ENCODE measurements around the gene AQP2. TPM values are rescaled to one million over a fixed set of nuclear protein-coding genes. Genes with fewer than 3 reads are reported as not detected.

The AQP2 gene
- total and polyA plus RNA-seq, 4 experiments from 2014 or later, result not detected

DNA sequence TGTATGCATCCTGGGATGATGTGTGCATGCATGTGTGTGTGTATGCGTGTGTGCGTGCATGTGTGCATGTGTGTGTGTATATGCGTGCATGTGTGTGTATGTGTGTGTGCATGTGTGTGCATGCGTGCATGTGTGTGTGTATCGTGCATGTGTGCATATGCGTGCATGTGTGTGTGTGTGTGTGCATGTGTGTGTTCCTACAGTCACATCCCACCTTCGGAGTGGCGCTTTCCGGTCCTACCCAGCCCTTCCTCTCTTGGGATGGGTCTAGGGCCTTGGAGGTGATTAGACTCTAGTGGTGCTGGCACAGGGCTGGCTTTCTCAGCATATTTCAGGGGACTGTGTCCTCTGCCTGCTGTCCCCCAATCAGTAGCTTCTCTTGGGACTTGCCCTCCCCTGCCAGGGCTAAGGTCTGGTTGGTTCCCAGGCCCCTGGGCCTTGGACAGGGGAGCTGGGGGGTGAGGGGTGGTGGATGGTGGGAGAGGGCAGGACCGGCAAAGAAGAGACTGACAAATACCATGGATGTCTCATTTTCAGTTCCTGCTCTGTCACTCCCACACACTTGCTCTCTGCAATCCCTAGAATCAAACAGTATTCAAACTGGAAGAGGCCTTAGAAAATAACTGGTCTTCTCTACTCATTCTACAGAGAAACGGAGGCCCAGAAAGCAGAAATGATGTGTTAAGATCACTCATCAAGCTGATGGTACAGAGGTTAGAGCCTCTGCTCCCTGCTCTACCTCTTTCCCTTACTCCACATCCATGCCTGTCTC lies 24.9 kb upstream of the AQP2 start:
- peaks cover 0 to 3% of the 10 kb centered on the region in 2 donors for H3K27me3 Mint-ChIP-seq
- peaks cover 0 to 3% (median 0%) of the 10 kb centered on the region in 4 donors for H3K4me1 Mint-ChIP-seq
- H3K4me3 ChIP-seq (ENCODE audit: low read length in 2 of 2), result no peak overlapping the region
- H3K4me3 Mint-ChIP-seq, result no peak overlapping the region
- intact Hi-C loops (cut with micrococcal nuclease), result no loop called here
- DNase-seq, result no peak
- H3K9me3 Mint-ChIP-seq, result no peaks in the 10 kb centered on the region
- POLR2A ChIA-PET (ENCODE audit: partially characterized antibody), result no interaction called here
- H3K36me3 ChIP-seq (ENCODE audit: insufficient read depth, low read length), result no peaks in the 10 kb centered on the region
- no peaks in the 10 kb centered on the region for H3K4me1 ChIP-seq (ENCODE audit: insufficient read depth, low read length)
- no peaks in the 10 kb centered on the region for H3K36me3 Mint-ChIP-seq
- no peaks in the 10 kb centered on the region for H3K27me3 ChIP-seq (ENCODE audit: insufficient read depth, low read length)
- no peaks in the 10 kb centered on the region for H3K9me3 ChIP-seq (ENCODE audit: control insufficient read depth in 1 of 2, low read length in 2 of 2)
- H3K27ac ChIP-seq (ENCODE audit: low read depth, low read length), result no peak overlapping the region
- CTCF ChIA-PET (ENCODE audit: partially characterized antibody), result interaction anchor here (0.7 to 1.1 kb wide), 2 partner anchors 20 to 63 kb away, joined by 3 to 4 read pairs; no protein-coding TSS in a partner anchor
- H3K27ac Mint-ChIP-seq, result peak overlapping the region in 1 of 7 donors; percentile 32

DNA sequence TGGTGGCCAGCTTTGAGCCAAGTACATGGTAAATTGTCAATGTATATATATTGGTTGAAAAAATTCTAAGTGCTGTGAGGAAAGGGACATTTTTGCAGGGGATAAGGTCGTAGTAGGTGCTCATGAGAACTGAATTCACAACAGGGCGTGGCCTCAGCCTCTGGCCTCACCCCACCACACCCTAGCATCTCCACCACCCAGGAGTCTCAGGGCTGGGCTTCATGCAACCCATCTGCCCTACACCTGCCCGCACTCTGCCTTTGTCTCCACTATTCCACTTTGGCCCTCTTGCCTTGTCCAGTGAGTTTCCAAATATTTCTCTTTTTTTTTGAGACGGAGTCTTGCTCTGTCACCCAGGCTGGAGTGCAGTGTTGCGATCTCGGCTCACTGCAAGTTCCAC lies 22.1 kb upstream of the AQP2 start:
- ChIA-PET POLR2A (ENCODE audit: partially characterized antibody) (no interaction called here), CTCF (ENCODE audit: partially characterized antibody) (interaction anchor here (0.8 to 2.0 kb wide), 3 partner anchors 17 to 38 kb away, joined by 3 to 13 read pairs (median 4); no protein-coding TSS in a partner anchor)
- Histone ChIP-seq H3K27me3 (ENCODE audit: insufficient read depth, low read length) (no peaks in the 10 kb centered on the region), H3K27ac (ENCODE audit: low read depth, low read length) (no peak overlapping the region), H3K4me3 (ENCODE audit: low read length in 2 of 2) (no peak overlapping the region), H3K36me3 (ENCODE audit: insufficient read depth, low read length) (no peaks in the 10 kb centered on the region), H3K9me3 (ENCODE audit: control insufficient read depth in 1 of 2, low read length in 2 of 2) (no peaks in the 10 kb centered on the region), H3K4me1 (ENCODE audit: insufficient read depth, low read length) (no peaks in the 10 kb centered on the region)
- no peaks in the 10 kb centered on the region for H3K9me3 Mint-ChIP-seq
- DNase-seq, result no peak
- no peak overlapping the region for H3K27ac Mint-ChIP-seq
- no peak overlapping the region for H3K4me3 Mint-ChIP-seq
- no peaks in the 10 kb centered on the region for H3K36me3 Mint-ChIP-seq
- H3K4me1 Mint-ChIP-seq, result no peaks in the 10 kb centered on the region
- peaks cover 0 to 3% of the 10 kb centered on the region in 2 donors for H3K27me3 Mint-ChIP-seq
- intact Hi-C loops (cut with micrococcal nuclease), result no loop called here

DNA sequence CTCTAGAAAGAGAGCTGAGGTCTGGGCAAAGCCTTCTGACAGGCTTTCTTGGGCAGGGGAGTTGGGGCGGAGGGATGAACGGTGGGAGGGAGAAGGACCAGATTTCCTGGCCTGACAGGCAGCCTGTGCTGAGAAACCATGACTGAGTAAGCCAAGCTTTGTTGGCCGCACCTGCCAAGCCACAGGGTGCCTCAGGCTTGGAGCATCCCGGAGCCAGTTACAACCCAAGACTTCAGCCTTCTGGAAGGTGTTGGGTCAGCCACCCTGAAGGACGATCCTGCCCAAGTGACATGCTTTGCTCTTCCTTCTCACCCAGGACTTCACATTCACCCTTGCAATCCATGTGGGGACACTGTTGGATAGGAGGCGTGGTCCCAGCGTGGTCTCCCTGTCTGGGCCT lies 21.0 kb upstream of the AQP2 start:
- intact Hi-C loops (cut with micrococcal nuclease), result no loop called here
- no peaks in the 10 kb centered on the region for H3K4me1 Mint-ChIP-seq

DNA sequence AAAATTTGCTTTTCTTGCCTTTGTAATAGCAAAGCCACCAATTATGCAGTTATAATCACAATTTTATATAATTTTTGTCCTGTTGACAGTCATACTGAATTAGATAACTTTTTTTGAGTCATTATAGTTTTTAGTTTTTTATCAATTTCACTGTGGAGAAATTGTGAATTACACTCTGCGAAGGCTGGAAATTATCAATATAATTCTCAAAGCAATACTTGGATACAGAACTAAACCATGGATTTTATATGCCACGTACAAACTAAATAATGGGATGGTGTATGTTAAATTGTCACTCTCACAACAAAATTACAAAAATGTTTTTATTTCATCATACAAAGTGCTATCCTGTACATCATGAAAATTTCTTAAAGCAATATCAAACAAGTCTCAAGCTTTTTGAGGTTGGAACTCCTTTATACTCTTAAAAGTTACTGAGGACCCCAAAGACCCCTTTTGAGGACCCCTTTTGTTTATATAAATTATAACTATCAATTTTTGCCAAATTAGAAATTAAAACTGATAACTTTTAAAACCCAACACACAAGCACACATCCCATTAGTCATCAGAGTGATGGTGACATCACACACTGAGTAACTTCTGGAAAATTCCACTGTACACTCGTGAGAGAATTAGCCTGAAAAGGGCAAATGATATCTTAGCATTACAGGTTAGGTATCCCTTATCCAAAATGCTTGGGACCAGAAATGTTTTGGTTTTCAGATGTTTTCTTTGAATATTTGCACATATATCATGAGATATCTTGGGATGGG lies 19.8 kb upstream of the AQP2 start:
- Mint-ChIP-seq H3K27me3 (peaks cover 0 to 3% of the 10 kb centered on the region in 2 donors), H3K36me3 (no peaks in the 10 kb centered on the region), H3K27ac (no peak overlapping the region), H3K4me3 (no peak overlapping the region), H3K9me3 (no peaks in the 10 kb centered on the region), H3K4me1 (no peaks in the 10 kb centered on the region)
- H3K4me1 ChIP-seq (ENCODE audit: insufficient read depth, low read length), result no peaks in the 10 kb centered on the region
- no peak overlapping the region for H3K27ac ChIP-seq (ENCODE audit: low read depth, low read length)
- no peaks in the 10 kb centered on the region for H3K27me3 ChIP-seq (ENCODE audit: insufficient read depth, low read length)
- H3K36me3 ChIP-seq (ENCODE audit: insufficient read depth, low read length), result no peaks in the 10 kb centered on the region
- no peaks in the 10 kb centered on the region for H3K9me3 ChIP-seq (ENCODE audit: control insufficient read depth in 1 of 2, low read length in 2 of 2)
- intact Hi-C loops (cut with micrococcal nuclease), result no loop called here
- DNase-seq, result no peak
- CTCF ChIA-PET (ENCODE audit: partially characterized antibody), result interaction anchor here (6.6 kb wide), 1 partner anchor 15 kb away, joined by 35 read pairs; no protein-coding TSS in a partner anchor
- no peak overlapping the region for H3K4me3 ChIP-seq (ENCODE audit: low read length in 2 of 2)
- POLR2A ChIA-PET (ENCODE audit: partially characterized antibody), result no interaction called here

More for the DNA sequence above, 21.0 kb upstream of the AQP2 start:
- ChIA-PET POLR2A (ENCODE audit: partially characterized antibody) (no interaction called here), CTCF (ENCODE audit: partially characterized antibody) (interaction anchor here (6.6 kb wide), 1 partner anchor 17 kb away, joined by 35 read pairs; no protein-coding TSS in a partner anchor)
- H3K27ac Mint-ChIP-seq, result no peak overlapping the region
- Histone ChIP-seq H3K36me3 (ENCODE audit: insufficient read depth, low read length) (no peaks in the 10 kb centered on the region), H3K27ac (ENCODE audit: low read depth, low read length) (no peak overlapping the region), H3K27me3 (ENCODE audit: insufficient read depth, low read length) (no peaks in the 10 kb centered on the region), H3K4me3 (ENCODE audit: low read length in 2 of 2) (no peak overlapping the region), H3K9me3 (ENCODE audit: control insufficient read depth in 1 of 2, low read length in 2 of 2) (no peaks in the 10 kb centered on the region), H3K4me1 (ENCODE audit: insufficient read depth, low read length) (no peaks in the 10 kb centered on the region)
- DNase-seq, result no peak
- H3K36me3 Mint-ChIP-seq, result no peaks in the 10 kb centered on the region
- no peaks in the 10 kb centered on the region for H3K9me3 Mint-ChIP-seq
- H3K27me3 Mint-ChIP-seq, result peaks cover 0 to 3% of the 10 kb centered on the region in 2 donors
- H3K4me3 Mint-ChIP-seq, result no peak overlapping the region

DNA sequence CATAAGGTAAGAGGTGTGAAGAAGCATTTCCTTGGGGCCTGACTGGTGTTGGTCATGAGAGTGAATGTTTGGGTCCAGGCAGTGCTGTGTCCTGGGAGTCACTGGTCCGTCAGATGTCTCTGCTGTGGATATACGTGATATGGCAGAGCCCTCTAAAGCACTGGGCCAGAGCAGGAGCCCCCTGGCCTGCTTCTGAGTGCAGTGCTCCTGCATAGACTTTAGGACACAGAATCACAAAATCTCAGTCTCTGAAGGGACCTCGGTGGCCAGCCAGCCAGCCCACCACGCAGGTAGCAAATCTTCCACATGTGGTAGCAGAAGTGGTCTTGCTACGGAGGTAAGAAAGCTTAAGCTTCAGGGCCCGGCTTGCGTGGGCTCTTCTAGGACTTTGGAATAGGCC lies 18.5 kb upstream of the AQP2 start:
- POLR2A ChIA-PET (ENCODE audit: partially characterized antibody), result no interaction called here
- Mint-ChIP-seq H3K9me3 (no peaks in the 10 kb centered on the region), H3K4me3 (no peak overlapping the region), H3K27me3 (peaks cover 0 to 3% of the 10 kb centered on the region in 2 donors), H3K27ac (no peak overlapping the region), H3K36me3 (no peaks in the 10 kb centered on the region), H3K4me1 (no peaks in the 10 kb centered on the region)
- Histone ChIP-seq H3K27me3 (ENCODE audit: insufficient read depth, low read length) (no peaks in the 10 kb centered on the region), H3K4me3 (ENCODE audit: low read length in 2 of 2) (no peak overlapping the region), H3K27ac (ENCODE audit: low read depth, low read length) (no peak overlapping the region), H3K9me3 (ENCODE audit: control insufficient read depth in 1 of 2, low read length in 2 of 2) (no peaks in the 10 kb centered on the region), H3K4me1 (ENCODE audit: insufficient read depth, low read length) (no peaks in the 10 kb centered on the region), H3K36me3 (ENCODE audit: insufficient read depth, low read length) (no peaks in the 10 kb centered on the region)
- no peak for DNase-seq
- CTCF ChIA-PET (ENCODE audit: partially characterized antibody), result interaction anchor here (1.1 to 6.6 kb wide), 2 partner anchors 14 to 35 kb away, joined by 5 to 35 read pairs; no protein-coding TSS in a partner anchor
- intact Hi-C loops (cut with micrococcal nuclease), result no loop called here

DNA sequence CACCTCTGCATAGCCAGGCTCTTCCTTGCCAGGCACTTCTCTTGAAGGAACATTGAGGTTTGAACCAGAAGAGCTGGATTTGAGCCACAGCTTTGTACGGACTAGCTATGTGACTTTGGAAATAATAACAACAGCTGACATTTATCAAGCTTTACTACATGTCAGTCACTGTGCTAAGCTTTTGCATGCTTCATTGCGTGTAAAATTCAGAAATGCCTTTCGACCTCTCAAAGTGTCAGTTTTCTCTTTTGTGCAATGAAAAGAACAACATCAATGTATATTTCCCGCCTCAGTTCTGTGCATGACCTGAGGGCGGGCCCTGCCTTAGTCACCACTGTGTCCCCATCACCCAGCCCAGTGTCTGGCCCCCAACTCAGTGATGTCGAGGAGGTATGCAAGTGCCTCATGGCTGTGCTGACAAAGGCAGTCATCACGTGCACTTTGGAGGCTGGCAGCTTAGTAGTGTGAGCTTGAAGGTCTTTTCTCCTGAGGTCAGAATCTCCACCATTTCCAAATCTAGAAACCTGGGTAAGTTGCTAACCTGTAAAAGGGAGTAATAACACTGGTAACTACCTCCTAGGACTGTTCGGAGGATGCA lies 17.9 kb upstream of the AQP2 start:
- Histone ChIP-seq H3K27ac (ENCODE audit: low read depth, low read length) (no peak overlapping the region), H3K4me3 (ENCODE audit: low read length in 2 of 2) (no peak overlapping the region), H3K4me1 (ENCODE audit: insufficient read depth, low read length) (no peaks in the 10 kb centered on the region), H3K9me3 (ENCODE audit: control insufficient read depth in 1 of 2, low read length in 2 of 2) (no peaks in the 10 kb centered on the region), H3K27me3 (ENCODE audit: insufficient read depth, low read length) (no peaks in the 10 kb centered on the region), H3K36me3 (ENCODE audit: insufficient read depth, low read length) (no peaks in the 10 kb centered on the region)
- Mint-ChIP-seq H3K27me3 (peaks cover 0 to 5% of the 10 kb centered on the region in 2 donors), H3K4me1 (no peaks in the 10 kb centered on the region), H3K36me3 (no peaks in the 10 kb centered on the region), H3K9me3 (no peaks in the 10 kb centered on the region), H3K27ac (no peak overlapping the region), H3K4me3 (no peak overlapping the region)
- CTCF ChIA-PET (ENCODE audit: partially characterized antibody), result interaction anchor here (1.1 to 6.6 kb wide), 2 partner anchors 13 to 34 kb away, joined by 5 to 35 read pairs; no protein-coding TSS in a partner anchor
- POLR2A ChIA-PET (ENCODE audit: partially characterized antibody), result no interaction called here
- no peak for DNase-seq
- intact Hi-C loops (cut with micrococcal nuclease), result no loop called here

DNA sequence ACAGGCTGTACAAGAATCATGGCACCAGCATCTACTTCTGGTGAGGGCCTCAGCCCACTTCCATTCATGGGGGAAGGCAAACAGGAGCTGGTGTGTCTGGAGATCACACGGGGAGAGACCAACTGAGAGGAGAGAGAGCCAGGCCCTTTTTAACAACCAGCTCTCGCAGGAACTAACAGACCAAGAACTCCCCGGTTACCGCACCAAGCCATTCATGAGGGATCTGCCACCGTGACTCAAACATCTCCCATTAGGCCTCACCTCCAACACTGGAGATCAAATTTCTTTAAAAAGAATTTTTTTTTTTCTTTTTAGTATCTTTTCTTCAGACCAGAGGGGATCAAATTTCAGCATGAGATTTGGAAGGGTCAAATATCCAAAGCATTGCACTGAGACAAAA lies 16.7 kb upstream of the AQP2 start:
- DNase-seq, result no peak
- Histone ChIP-seq H3K4me1 (ENCODE audit: insufficient read depth, low read length) (no peaks in the 10 kb centered on the region), H3K27me3 (ENCODE audit: insufficient read depth, low read length) (no peaks in the 10 kb centered on the region), H3K27ac (ENCODE audit: low read depth, low read length) (no peak overlapping the region), H3K9me3 (ENCODE audit: control insufficient read depth in 1 of 2, low read length in 2 of 2) (no peaks in the 10 kb centered on the region), H3K4me3 (ENCODE audit: low read length in 2 of 2) (no peak overlapping the region), H3K36me3 (ENCODE audit: insufficient read depth, low read length) (no peaks in the 10 kb centered on the region)
- POLR2A ChIA-PET (ENCODE audit: partially characterized antibody), result no interaction called here
- Mint-ChIP-seq H3K27me3 (peaks cover 0 to 2% of the 10 kb centered on the region in 2 donors), H3K27ac (no peak overlapping the region), H3K9me3 (no peaks in the 10 kb centered on the region), H3K4me1 (no peaks in the 10 kb centered on the region), H3K36me3 (no peaks in the 10 kb centered on the region), H3K4me3 (no peak overlapping the region)
- intact Hi-C loops (cut with micrococcal nuclease), result no loop called here
- CTCF ChIA-PET (ENCODE audit: partially characterized antibody), result interaction anchor here (0.7 to 6.6 kb wide), 2 partner anchors 12 to 89 kb away, joined by 4 to 35 read pairs; no protein-coding TSS in a partner anchor
